K562 (cell line): ENCODE data around the gene CDKN1C. TPM values are rescaled to one million over a fixed set of nuclear protein-coding genes. Genes with fewer than 3 reads are reported as not detected.

ENCODE experiments used
- GATAD2A ChIP-seq: fragments of 450-650 bp; IDR thresholded peaks from 2 replicates; pipeline ENCODE4 v1.6.1; 2017
- JUN ChIP-seq, 2 experiments: sonication (generic) in 1 of 2; formaldehyde crosslinking in 1 of 2; IDR thresholded peaks; 2 replicates each; pipeline versions ENCODE4 v1.6.1 to v1.8.0; 2012 to 2022; ENCODE audit warnings: borderline replicate concordance in 2 of 2, mild to moderate bottlenecking in 2 of 2, improper control_type of control experiment in 1 of 2, low read depth in 1 of 2, low read length in 1 of 2, missing genetic modification reagents in 1 of 2
- L3MBTL2 ChIP-seq: fragments of 450-650 bp; IDR thresholded peaks from 2 replicates; pipeline ENCODE4 v1.6.1; 2016; ENCODE audit warnings: mild to moderate bottlenecking, moderate library complexity
- MYC ChIP-seq, 2 experiments: fragments of 250-450 bp in 1 of 2; sonication (Bioruptor Pico) in 1 of 2; IDR thresholded peaks; 2 replicates each; pipeline versions ENCODE4 v1.5.1 to v1.6.1; 2012 to 2021; ENCODE audit warnings: low read depth in 2 of 2, borderline replicate concordance in 1 of 2, improper control_type of control experiment in 1 of 2, low read length in 1 of 2, mild to moderate bottlenecking in 1 of 2, moderate library complexity in 1 of 2
- RBFOX2 ChIP-seq: fragments of 200-400 bp; formaldehyde crosslinking; IDR thresholded peaks from 2 replicates; pipeline ENCODE4 v1.6.1; 2017; ENCODE audit warnings: low read depth, mild to moderate bottlenecking, low read length, moderate library complexity
- ZNF830 ChIP-seq: fragments of 250-450 bp; sonication (Bioruptor Pico); IDR thresholded peaks from 2 replicates; pipeline ENCODE4 v1.5.0; 2021; ENCODE audit warnings: mild to moderate bottlenecking
- polyA plus RNA-seq, 8 experiments: library from polyadenylated mRNA; depleted of rRNA in 4 of 8; stranded (reverse) in 5 of 8; unstranded in 3 of 8; fragments of >200 nt; fragmentation: Nextera tagmentation in 2 of 8; fragmentation: Illumina TruSeq in 1 of 8; extraction: Ambion mirVana in 2 of 8; extraction: Trizol in 1 of 8; gene quantifications; 2 replicates each; pipeline versions ENCODE4 v1.2.1 to v1.2.3, GENCODE V29; 2011 to 2014; ENCODE audit warnings: inconsistent platforms in 1 of 8, missing spikeins in 1 of 8
- total RNA-seq, 7 experiments: library from RNA; depleted of rRNA in 6 of 7; stranded (reverse); fragments of >200 nt in 6 of 7; fragmentation: Illumina TruSeq in 2 of 7; extraction: Trizol in 2 of 7; gene quantifications; 2 replicates each; pipeline versions ENCODE4 v1.2.1 to v1.2.3, GENCODE V29; 2011 to 2021; ENCODE audit warnings: low replicate concordance in 1 of 7
- TF ChIP-seq, protein P1 (sequence below): fragments of 250-450 bp; sonication (Bioruptor Pico); IDR thresholded peaks from 2 replicates; pipeline ENCODE4 v1.5.0; 2021; ENCODE audit warnings: mild to moderate bottlenecking, moderate library complexity
- TF ChIP-seq, protein P2 (sequence below), 2 experiments: fragments of 450-650 bp in 1 of 2; sonication (generic) in 1 of 2; formaldehyde crosslinking in 1 of 2; IDR thresholded peaks in 1 of 2; conservative IDR thresholded peaks in 1 of 2; 2 replicates each; pipeline versions ENCODE4 v1.6.1 to v1.8.1; 2016 to 2023; ENCODE audit warnings: mild to moderate bottlenecking in 2 of 2, moderate library complexity in 2 of 2, inconsistent platforms in 1 of 2, missing genetic modification reagents in 1 of 2
- TF ChIP-seq, protein P3 (sequence below): fragments of 450-650 bp; IDR thresholded peaks from 2 replicates; pipeline ENCODE4 v1.6.1; 2017; ENCODE audit warnings: antibody characterized with exemption, mild to moderate bottlenecking
- TF ChIP-seq, protein P4 (sequence below), 3 experiments: IDR thresholded peaks in 2 of 3; conservative IDR thresholded peaks in 1 of 3; 2 replicates each; pipeline ENCODE4 v1.5.1; 2011 to 2012; ENCODE audit warnings: low read length in 3 of 3, mild to moderate bottlenecking in 3 of 3, control low read depth in 2 of 3, improper control_type of control experiment in 1 of 3, inconsistent platforms in 1 of 3, low read depth in 1 of 3, mixed read lengths in 1 of 3, moderate library complexity in 1 of 3; ENCODE audit not compliant: insufficient read depth in 2 of 3
- TF ChIP-seq, protein P5 (sequence below): sonication (generic); formaldehyde crosslinking; IDR thresholded peaks from 2 replicates; pipeline ENCODE4 v1.8.1; 2023; ENCODE audit warnings: mild to moderate bottlenecking, missing genetic modification reagents, moderate library complexity

Gene CDKN1C
- total and polyA plus RNA-seq, 9 of the 15 experiments (the other 6 are each of a cell fraction or from before 2014, with no cell fraction given), result 2.8 to 21.1 (median 9.3) TPM

DNA sequence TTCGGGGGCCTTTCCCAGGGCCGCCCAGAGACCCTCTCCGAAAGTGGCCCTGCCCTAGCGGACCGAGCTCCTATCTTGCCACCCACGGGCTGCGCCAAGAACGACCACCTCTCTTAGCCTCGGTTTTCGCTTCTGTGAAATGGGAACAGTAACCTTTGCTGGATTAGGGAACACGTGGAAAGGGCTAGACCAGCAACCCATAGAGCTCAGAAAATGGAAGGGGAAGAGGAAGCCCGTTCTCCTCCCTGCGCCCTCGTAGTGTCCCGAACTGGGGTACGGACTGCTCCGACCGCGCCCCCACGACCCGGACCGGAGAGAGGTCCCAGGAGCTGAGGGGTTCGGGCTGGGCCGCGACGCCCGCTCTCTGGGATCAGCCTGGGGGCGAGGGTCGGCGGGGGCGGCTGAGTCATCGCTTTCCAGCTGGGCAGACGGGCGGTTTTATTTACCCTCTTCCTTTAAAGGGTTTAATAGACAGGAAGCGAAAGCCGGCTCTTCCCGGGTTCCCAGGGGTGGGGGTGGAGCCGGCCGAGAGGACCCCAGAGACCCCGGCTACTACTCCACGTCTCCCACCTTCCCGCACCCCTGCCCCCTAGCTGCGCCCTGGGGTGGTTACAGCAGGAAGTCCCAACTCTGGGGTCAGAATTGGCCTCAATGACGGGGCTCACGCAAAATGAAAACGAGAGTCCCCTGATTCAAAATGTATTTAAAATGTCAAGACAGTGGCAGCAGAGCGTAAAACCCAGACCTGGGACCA lies 44.6 kb upstream of the CDKN1C start (continued):
- TF ChIP-seq, protein P1, sequence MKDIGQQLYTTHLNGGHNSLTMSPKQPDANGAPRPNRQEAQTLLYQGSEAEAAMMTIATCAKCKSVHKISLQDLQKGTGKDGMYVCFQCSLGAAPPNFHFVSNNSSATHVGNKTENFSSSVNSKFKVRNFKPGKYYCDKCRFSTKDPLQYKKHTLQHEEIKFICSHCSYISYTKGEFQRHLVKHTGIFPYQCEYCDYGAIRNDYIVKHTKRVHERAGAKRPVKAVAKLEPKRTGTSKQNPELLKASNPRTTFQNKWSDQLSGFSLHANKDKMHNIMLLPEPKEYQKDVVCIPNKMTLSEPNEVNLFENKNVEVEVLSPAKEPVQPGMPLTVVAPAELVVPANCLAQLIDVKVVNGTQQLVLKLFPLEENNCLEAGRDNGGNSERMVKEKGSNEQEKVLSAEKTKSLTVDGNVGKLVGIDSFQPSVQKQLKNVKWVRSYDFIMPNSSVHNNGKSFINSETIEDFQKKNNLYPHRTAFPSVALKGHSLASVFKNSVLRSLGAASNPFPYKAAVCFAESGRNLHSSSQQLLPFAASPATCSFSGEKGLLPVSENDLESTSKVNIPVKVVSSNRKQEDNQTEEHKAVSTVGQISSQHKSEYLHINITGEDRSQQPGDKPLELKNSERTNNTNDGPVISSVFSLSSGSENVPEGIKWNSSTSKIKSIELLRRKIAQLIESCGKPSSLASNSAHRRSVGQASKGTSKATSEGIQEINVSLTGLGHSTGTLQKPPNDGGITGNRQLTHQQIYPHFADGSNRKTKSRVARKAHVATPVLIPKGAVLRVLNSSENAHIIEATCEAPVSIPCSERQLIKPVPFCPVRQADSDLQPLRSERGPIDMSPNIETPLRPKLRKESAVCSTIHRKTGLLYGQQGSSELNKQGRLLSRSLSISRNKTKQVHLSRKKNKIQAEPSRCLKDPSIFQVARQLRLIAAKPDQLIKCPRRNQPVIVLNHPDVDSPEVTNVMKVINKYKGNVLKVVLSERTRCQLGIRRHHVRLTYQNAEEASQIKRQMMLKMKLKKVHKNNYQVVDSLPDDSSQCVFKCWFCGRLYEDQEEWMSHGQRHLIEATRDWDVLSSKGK, result no peak
- TF ChIP-seq, protein P2, sequence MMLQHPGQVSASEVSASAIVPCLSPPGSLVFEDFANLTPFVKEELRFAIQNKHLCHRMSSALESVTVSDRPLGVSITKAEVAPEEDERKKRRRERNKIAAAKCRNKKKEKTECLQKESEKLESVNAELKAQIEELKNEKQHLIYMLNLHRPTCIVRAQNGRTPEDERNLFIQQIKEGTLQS (IDR thresholded peaks at IDR 0.05), result peak; percentile 72
- TF ChIP-seq, protein P2 (CRISPR knock-in tag; conservative IDR thresholded peaks at IDR 0.05), result peak; percentile 46
- TF ChIP-seq, protein P3, sequence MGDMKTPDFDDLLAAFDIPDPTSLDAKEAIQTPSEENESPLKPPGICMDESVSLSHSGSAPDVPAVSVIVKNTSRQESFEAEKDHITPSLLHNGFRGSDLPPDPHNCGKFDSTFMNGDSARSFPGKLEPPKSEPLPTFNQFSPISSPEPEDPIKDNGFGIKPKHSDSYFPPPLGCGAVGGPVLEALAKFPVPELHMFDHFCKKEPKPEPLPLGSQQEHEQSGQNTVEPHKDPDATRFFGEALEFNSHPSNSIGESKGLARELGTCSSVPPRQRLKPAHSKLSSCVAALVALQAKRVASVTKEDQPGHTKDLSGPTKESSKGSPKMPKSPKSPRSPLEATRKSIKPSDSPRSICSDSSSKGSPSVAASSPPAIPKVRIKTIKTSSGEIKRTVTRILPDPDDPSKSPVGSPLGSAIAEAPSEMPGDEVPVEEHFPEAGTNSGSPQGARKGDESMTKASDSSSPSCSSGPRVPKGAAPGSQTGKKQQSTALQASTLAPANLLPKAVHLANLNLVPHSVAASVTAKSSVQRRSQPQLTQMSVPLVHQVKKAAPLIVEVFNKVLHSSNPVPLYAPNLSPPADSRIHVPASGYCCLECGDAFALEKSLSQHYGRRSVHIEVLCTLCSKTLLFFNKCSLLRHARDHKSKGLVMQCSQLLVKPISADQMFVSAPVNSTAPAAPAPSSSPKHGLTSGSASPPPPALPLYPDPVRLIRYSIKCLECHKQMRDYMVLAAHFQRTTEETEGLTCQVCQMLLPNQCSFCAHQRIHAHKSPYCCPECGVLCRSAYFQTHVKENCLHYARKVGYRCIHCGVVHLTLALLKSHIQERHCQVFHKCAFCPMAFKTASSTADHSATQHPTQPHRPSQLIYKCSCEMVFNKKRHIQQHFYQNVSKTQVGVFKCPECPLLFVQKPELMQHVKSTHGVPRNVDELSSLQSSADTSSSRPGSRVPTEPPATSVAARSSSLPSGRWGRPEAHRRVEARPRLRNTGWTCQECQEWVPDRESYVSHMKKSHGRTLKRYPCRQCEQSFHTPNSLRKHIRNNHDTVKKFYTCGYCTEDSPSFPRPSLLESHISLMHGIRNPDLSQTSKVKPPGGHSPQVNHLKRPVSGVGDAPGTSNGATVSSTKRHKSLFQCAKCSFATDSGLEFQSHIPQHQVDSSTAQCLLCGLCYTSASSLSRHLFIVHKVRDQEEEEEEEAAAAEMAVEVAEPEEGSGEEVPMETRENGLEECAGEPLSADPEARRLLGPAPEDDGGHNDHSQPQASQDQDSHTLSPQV, result peak; percentile 50; the same call in 1 of the 2 replicates
- TF ChIP-seq MYC (IDR thresholded peaks at IDR 0.05; ENCODE audit: low read depth, low read length), result peak; percentile 56
- TF ChIP-seq MYC (CRISPR knock-in tag; IDR thresholded peaks at IDR 0.05; ENCODE audit: borderline replicate concordance, low read depth), result peak; percentile 71
- peak; percentile 61; the same call in 1 of the 2 replicates for TF ChIP-seq L3MBTL2
- TF ChIP-seq RBFOX2, result peak; percentile 73
- TF ChIP-seq, protein P4, sequence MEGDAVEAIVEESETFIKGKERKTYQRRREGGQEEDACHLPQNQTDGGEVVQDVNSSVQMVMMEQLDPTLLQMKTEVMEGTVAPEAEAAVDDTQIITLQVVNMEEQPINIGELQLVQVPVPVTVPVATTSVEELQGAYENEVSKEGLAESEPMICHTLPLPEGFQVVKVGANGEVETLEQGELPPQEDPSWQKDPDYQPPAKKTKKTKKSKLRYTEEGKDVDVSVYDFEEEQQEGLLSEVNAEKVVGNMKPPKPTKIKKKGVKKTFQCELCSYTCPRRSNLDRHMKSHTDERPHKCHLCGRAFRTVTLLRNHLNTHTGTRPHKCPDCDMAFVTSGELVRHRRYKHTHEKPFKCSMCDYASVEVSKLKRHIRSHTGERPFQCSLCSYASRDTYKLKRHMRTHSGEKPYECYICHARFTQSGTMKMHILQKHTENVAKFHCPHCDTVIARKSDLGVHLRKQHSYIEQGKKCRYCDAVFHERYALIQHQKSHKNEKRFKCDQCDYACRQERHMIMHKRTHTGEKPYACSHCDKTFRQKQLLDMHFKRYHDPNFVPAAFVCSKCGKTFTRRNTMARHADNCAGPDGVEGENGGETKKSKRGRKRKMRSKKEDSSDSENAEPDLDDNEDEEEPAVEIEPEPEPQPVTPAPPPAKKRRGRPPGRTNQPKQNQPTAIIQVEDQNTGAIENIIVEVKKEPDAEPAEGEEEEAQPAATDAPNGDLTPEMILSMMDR (IDR thresholded peaks at IDR 0.05 in 2 of 3, conservative IDR thresholded peaks at IDR 0.05 in 1 of 3; ENCODE audit: insufficient read depth in 2 of 3, low read depth in 1 of 3, low read length in 3 of 3), result peak in 2 of 3 experiments; percentile 42 to 57; a peak in 3 of 6 replicates
- TF ChIP-seq, protein P5, sequence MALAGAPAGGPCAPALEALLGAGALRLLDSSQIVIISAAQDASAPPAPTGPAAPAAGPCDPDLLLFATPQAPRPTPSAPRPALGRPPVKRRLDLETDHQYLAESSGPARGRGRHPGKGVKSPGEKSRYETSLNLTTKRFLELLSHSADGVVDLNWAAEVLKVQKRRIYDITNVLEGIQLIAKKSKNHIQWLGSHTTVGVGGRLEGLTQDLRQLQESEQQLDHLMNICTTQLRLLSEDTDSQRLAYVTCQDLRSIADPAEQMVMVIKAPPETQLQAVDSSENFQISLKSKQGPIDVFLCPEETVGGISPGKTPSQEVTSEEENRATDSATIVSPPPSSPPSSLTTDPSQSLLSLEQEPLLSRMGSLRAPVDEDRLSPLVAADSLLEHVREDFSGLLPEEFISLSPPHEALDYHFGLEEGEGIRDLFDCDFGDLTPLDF (CRISPR knock-in tag), result 0 out of 2 replicates have a peak, but pooled peaks have one; percentile 15
- TF ChIP-seq JUN (IDR thresholded peaks at IDR 0.05; ENCODE audit: borderline replicate concordance, low read depth, low read length), result no peak
- 0 out of 2 replicates have a peak, but pooled peaks have one; percentile 24 for TF ChIP-seq JUN (CRISPR knock-in tag; IDR thresholded peaks at IDR 0.05; ENCODE audit: borderline replicate concordance)
- peak; percentile 67; the same call in 1 of the 2 replicates for TF ChIP-seq ZNF830
- 0 out of 2 replicates have a peak, but pooled peaks have one; percentile 38 for TF ChIP-seq GATAD2A
